HCT116 (cell line): ENCODE data around the gene EHD3. TPM values are rescaled to one million over a fixed set of nuclear protein-coding genes. Genes with fewer than 3 reads are reported as not detected.

Experiments used
- ATAC-seq: fragments of 200-7000 bp; cut with Tn5 transposase; 2 replicates; pipeline ENCODE4 v1.9.1; 2020; ENCODE audit warnings: mild to moderate bottlenecking, moderate library complexity
- BruUV-seq: library from RNA; stranded (reverse); fragments of 400-500 nt; replicated peaks from 2 replicates; lab custom pipeline; 2021; lab: Mats Ljungman, UMichigan
- CTCF ChIA-PET: fragments of 300-600 bp; sonication (Branson Sonifier 250); formaldehyde crosslinking; loops from one replicate; lab custom pipeline; 2021; ENCODE audit warnings: antibody characterized with exemption; lab: Charles Lee
- POLR2A ChIA-PET: fragments of 300-600, 350-600 bp; sonication (Branson Sonifier 250); formaldehyde crosslinking; loops from one replicate; lab custom pipeline; 2021; ENCODE audit warnings: antibody characterized with exemption; lab: Charles Lee
- RAD21 ChIA-PET, 2 experiments: fragments of 300-600 bp; sonication (Branson Sonifier 250); formaldehyde crosslinking; loops; one replicate each; lab custom pipeline; 2023; ENCODE audit warnings: low total read pairs in 2 of 2; ENCODE audit not compliant: uncharacterized antibody in 2 of 2, unreplicated experiment in 2 of 2, low non-redundant PET in 1 of 2; lab: Charles Lee
- DNase-seq: peaks from one replicate; pipeline ENCODE4 v3.0.0-alpha.2; 2010; ENCODE audit warnings: low read depth, low spot score
- H2AFZ ChIP-seq: fragments of 200-600 bp; shearing (Covaris generic), sonication (generic); 2 replicates; pipeline ENCODE4 v1.6.1; 2017; ENCODE audit warnings: low read depth, mixed run types, mixed read lengths, antibody characterized with exemption, low read length; ENCODE audit not compliant: poor library complexity, severe bottlenecking
- H3K27ac ChIP-seq: 2 replicates; pipeline ENCODE4 v1.5.1; 2012; ENCODE audit warnings: low read depth, low read length
- H3K27me3 ChIP-seq: fragments of 200-600 bp; sonication (generic); 2 replicates; pipeline ENCODE4 v1.6.1; 2016; ENCODE audit warnings: mixed run types, low read length, mixed read lengths; ENCODE audit not compliant: insufficient read depth
- H3K36me3 ChIP-seq, 2 experiments: fragments of 200-500 bp in 1 of 2; fragments of 200-600 bp in 1 of 2; sonication (Bioruptor generic) in 1 of 2; sonication (generic) in 1 of 2; 2 replicates each; pipeline versions ENCODE4 v1.5.1 to v1.6.1; 2014 to 2016; ENCODE audit warnings: low read length in 2 of 2, inconsistent platforms in 1 of 2, mixed read lengths in 1 of 2, mixed run types in 1 of 2; ENCODE audit not compliant: insufficient read depth in 2 of 2, control insufficient read depth in 1 of 2
- H3K4me1 ChIP-seq, 2 experiments: fragments of 200-600 bp in 1 of 2; sonication (generic) in 1 of 2; 2 replicates each; pipeline versions ENCODE4 v1.5.1 to v1.6.1; 2012 to 2017; ENCODE audit warnings: low read length in 2 of 2, inconsistent platforms in 1 of 2, mild to moderate bottlenecking in 1 of 2, mixed read lengths in 1 of 2, mixed run types in 1 of 2, moderate library complexity in 1 of 2; ENCODE audit not compliant: insufficient read depth in 2 of 2, control insufficient read depth in 1 of 2
- H3K4me2 ChIP-seq: fragments of 200-600 bp; sonication (generic); 2 replicates; pipeline ENCODE4 v1.6.1; 2017; ENCODE audit warnings: mixed run types, low read length, mixed read lengths
- H3K4me3 ChIP-seq, 2 experiments: fragments of 200-600 bp in 1 of 2; sonication (generic) in 1 of 2; replicated peaks in 1 of 2; 2 replicates each; pipeline ENCODE4 v1.5.1; 2011 to 2016; ENCODE audit warnings: low read length in 2 of 2, control low read depth in 1 of 2, low read depth in 1 of 2, mild to moderate bottlenecking in 1 of 2, mixed read lengths in 1 of 2, mixed run types in 1 of 2
- H3K79me2 ChIP-seq: fragments of 200-600 bp; sonication (generic); 2 replicates; pipeline ENCODE4 v1.6.1; 2017; ENCODE audit warnings: mild to moderate bottlenecking, mixed run types, low read length, moderate library complexity, mixed read lengths; ENCODE audit not compliant: insufficient read depth
- H3K9ac ChIP-seq: fragments of 200-600 bp; sonication (generic); 2 replicates; pipeline ENCODE4 v1.6.1; 2016; ENCODE audit warnings: low read length, mixed read lengths
- H3K9me2 ChIP-seq: fragments of 200-600 bp; sonication (generic), shearing (Covaris generic); 2 replicates; pipeline ENCODE4 v1.6.1; 2017; ENCODE audit warnings: mixed run types, mild to moderate bottlenecking, moderate library complexity; ENCODE audit not compliant: insufficient read depth
- H3K9me3 ChIP-seq, 2 experiments: fragments of 200-500 bp in 1 of 2; fragments of 200-600 bp in 1 of 2; sonication (Bioruptor generic) in 1 of 2; sonication (generic) in 1 of 2; 2 replicates each; pipeline ENCODE4 v1.6.1; 2014 to 2017; ENCODE audit warnings: low read length in 2 of 2, mixed read lengths in 2 of 2, inconsistent platforms in 1 of 2, low read depth in 1 of 2, mild to moderate bottlenecking in 1 of 2, mixed run types in 1 of 2, moderate library complexity in 1 of 2; ENCODE audit not compliant: control insufficient read depth in 1 of 2, insufficient read depth in 1 of 2
- H4K20me1 ChIP-seq: fragments of 200-600 bp; sonication (generic), shearing (Covaris generic); 2 replicates; pipeline ENCODE4 v1.6.1; 2017; ENCODE audit warnings: mixed run types, mild to moderate bottlenecking, moderate library complexity; ENCODE audit not compliant: insufficient read depth
- CEBPB ChIP-seq: IDR thresholded peaks from 2 replicates; pipeline ENCODE4 v1.6.1; 2012; ENCODE audit warnings: low read depth
- EZH2phosphoT487 ChIP-seq: fragments of 200-600 bp; IDR thresholded peaks from 2 replicates; pipeline ENCODE4 v1.6.1; 2018; ENCODE audit warnings: antibody characterized with exemption, borderline replicate concordance
- JUND ChIP-seq: IDR thresholded peaks from 2 replicates; pipeline ENCODE4 v1.6.1; 2012
- POLR2A ChIP-seq: IDR thresholded peaks from 2 replicates; pipeline ENCODE4 v1.7.0; 2011; ENCODE audit warnings: borderline replicate concordance; ENCODE audit not compliant: insufficient read depth, insufficient read length; ENCODE audit errors: extremely low read depth
- POLR2AphosphoS5 ChIP-seq: IDR thresholded peaks from 2 replicates; pipeline ENCODE4 v1.6.1; 2011; ENCODE audit warnings: mild to moderate bottlenecking, low read depth, low read length, moderate library complexity
- RAD21 ChIP-seq: IDR thresholded peaks from 2 replicates; pipeline ENCODE4 v1.6.1; 2012; ENCODE audit warnings: low read depth, mild to moderate bottlenecking
- SIN3A ChIP-seq: IDR thresholded peaks from 2 replicates; pipeline ENCODE4 v1.6.1; 2012; ENCODE audit warnings: low read depth
- SP1 ChIP-seq: IDR thresholded peaks from 2 replicates; pipeline ENCODE4 v1.6.1; 2012; ENCODE audit warnings: low read depth
- TCF7L2 ChIP-seq: IDR thresholded peaks from 2 replicates; pipeline ENCODE4 v1.7.0; 2011; ENCODE audit warnings: borderline replicate concordance, inconsistent platforms; ENCODE audit not compliant: insufficient read depth, insufficient read length; ENCODE audit errors: extremely low read depth
- ZFX ChIP-seq: fragments of 450-650 bp; IDR thresholded peaks from 2 replicates; pipeline ENCODE4 v1.6.1; 2017
- ZNF274 ChIP-seq: fragments of 200-500 bp; sonication (Bioruptor generic); IDR thresholded peaks from 2 replicates; pipeline ENCODE4 v1.6.1; 2014; ENCODE audit warnings: mild to moderate bottlenecking, low read depth, low read length, inconsistent platforms
- intact Hi-C: fragments of 100-400 bp; cut with micrococcal nuclease; formaldehyde crosslinking; loops from 2 replicates; pipeline ENCODE4 v1.10.0; 2022
- total RNA-seq: library from RNA; stranded (reverse); gene quantifications from one replicate; pipeline ENCODE4 v1.2.1, GENCODE V29; 2021; ENCODE audit not compliant: unreplicated experiment
- TF ChIP-seq, protein P1 (sequence below): IDR thresholded peaks from 2 replicates; pipeline ENCODE4 v1.6.1; 2012; ENCODE audit warnings: low read depth
- TF ChIP-seq, protein P2 (sequence below): IDR thresholded peaks from 2 replicates; pipeline ENCODE4 v1.6.1; 2012
- TF ChIP-seq, protein P3 (sequence below): IDR thresholded peaks from 2 replicates; pipeline ENCODE4 v1.6.1; 2012

Gene EHD3
- total RNA-seq, 1 experiment from 2014 or later, result not detected

DNA sequence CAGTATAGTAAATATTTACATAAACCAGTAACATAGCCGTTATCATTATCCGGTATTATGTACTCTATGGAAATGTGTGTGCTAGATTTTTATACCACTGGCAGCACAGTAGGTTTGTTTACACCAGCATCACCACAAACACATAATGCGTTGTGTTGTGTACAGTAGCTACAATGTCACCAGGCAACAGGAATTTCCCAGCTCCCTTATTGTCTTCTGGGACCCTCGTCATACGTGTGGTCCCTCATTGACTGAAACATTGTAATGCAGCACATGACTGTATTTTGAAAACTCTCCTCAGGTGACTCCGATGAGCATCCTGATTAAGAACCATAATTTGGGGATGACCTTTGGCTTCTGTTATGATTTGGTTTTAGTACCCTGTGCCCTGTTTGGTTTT is 31.3 kb downstream of the EHD3 start (continued):
- TF ChIP-seq POLR2AphosphoS5 (no peak), CEBPB (no peak), SP1 (no peak), EZH2phosphoT487 (no peak), JUND (no peak)

DNA sequence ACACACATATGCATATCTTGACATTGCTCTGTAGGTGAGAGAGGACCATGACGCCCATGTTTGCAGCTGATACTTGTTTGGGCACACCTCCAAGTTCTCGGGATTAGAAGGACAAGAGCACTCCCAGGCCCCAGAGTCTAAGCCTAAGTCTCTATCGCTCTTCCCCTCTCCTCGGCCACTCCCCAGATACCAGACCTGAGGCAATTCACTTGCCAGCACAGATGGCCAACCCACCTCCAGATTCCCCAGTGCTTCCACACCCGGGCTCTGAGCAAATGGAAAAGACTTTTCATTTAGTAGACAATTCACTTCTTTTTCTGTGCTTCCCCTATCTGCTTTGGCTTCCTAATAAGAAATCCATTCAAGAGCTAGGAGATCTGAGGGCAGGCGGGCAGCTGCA is 32.9 kb downstream of the EHD3 start:
- Histone ChIP-seq H3K9me3 (no peaks in the 10 kb centered on the region), H3K36me3 (no peaks in the 10 kb centered on the region), H3K4me3 (no peak overlapping the region), H3K9ac (no peak overlapping the region), H3K27me3 (no peaks in the 10 kb centered on the region), H3K9me2 (no peaks in the 10 kb centered on the region), H4K20me1 (no peaks in the 10 kb centered on the region), H3K4me1 (no peaks in the 10 kb centered on the region), H2AFZ (no peak overlapping the region), H3K27ac (no peak overlapping the region), H3K79me2 (no peaks in the 10 kb centered on the region), H3K4me2 (no peak overlapping the region)
- CTCF ChIA-PET, result no interaction called here
- RAD21 ChIA-PET, result no interaction called here
- TF ChIP-seq ZFX (no peak), ZNF274 (no peak), SIN3A (no peak)
- intact Hi-C loops, result no loop called here
- POLR2A ChIA-PET, result no interaction called here
- no peak for DNase-seq
- no TSS peak for BruUV-seq
- ATAC-seq, result no peak

DNA sequence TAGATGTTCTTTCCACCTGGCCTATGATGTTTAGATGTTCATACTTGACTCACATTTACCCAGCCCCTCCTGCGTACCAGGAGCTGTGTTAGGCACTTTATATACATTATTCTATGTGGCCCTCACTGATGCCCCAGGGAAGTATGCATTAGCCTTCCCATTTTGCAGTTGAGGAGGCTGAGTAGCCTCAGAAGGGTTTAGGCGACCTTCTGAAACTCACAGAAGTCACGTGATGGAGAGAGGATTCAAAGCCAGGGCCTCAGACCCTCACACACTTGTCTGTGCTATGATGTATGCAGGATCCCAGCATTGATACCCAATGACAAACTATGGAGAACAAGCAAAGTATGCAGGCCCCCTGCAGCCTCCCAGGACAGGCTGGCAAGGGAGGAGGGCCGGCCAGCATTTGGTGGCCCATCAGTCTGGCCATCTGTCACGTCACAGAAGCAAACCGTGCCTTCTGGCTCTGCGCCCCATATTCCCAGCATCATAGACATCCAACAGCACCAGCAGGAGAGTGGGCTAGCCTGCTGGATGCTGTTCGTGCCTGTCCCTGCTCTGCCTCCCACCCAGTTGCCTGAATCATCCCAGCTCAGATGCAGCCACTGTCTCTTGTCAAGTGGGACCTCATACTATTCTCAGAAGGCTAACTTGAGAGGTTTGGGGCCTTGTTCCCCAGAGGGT is 33.6 kb downstream of the EHD3 start:
- intact Hi-C loops, result no loop called here
- no peaks in the 10 kb centered on the region for H3K9me2 ChIP-seq
- no peak overlapping the region for H2AFZ ChIP-seq
- H3K4me2 ChIP-seq, result no peak overlapping the region
- no peaks in the 10 kb centered on the region for H3K9me3 ChIP-seq
- no peak overlapping the region for H3K9ac ChIP-seq
- ATAC-seq, result no peak
- H3K36me3 ChIP-seq, result no peaks in the 10 kb centered on the region
- H4K20me1 ChIP-seq, result no peaks in the 10 kb centered on the region
- ChIA-PET RAD21 (no interaction called here), POLR2A (no interaction called here), CTCF (no interaction called here)
- no peak overlapping the region for H3K4me3 ChIP-seq
- peaks cover under 1% of the 10 kb centered on the region; the same call in 1 of the 2 replicates for H3K27me3 ChIP-seq
- no peak for DNase-seq
- no peak overlapping the region for H3K27ac ChIP-seq
- H3K4me1 ChIP-seq, result no peaks in the 10 kb centered on the region
- no TSS peak for BruUV-seq
- no peaks in the 10 kb centered on the region for H3K79me2 ChIP-seq
- TF ChIP-seq, protein P1, sequence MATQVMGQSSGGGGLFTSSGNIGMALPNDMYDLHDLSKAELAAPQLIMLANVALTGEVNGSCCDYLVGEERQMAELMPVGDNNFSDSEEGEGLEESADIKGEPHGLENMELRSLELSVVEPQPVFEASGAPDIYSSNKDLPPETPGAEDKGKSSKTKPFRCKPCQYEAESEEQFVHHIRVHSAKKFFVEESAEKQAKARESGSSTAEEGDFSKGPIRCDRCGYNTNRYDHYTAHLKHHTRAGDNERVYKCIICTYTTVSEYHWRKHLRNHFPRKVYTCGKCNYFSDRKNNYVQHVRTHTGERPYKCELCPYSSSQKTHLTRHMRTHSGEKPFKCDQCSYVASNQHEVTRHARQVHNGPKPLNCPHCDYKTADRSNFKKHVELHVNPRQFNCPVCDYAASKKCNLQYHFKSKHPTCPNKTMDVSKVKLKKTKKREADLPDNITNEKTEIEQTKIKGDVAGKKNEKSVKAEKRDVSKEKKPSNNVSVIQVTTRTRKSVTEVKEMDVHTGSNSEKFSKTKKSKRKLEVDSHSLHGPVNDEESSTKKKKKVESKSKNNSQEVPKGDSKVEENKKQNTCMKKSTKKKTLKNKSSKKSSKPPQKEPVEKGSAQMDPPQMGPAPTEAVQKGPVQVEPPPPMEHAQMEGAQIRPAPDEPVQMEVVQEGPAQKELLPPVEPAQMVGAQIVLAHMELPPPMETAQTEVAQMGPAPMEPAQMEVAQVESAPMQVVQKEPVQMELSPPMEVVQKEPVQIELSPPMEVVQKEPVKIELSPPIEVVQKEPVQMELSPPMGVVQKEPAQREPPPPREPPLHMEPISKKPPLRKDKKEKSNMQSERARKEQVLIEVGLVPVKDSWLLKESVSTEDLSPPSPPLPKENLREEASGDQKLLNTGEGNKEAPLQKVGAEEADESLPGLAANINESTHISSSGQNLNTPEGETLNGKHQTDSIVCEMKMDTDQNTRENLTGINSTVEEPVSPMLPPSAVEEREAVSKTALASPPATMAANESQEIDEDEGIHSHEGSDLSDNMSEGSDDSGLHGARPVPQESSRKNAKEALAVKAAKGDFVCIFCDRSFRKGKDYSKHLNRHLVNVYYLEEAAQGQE, result no peak
- TF ChIP-seq ZFX, result no peak
- no peak for TF ChIP-seq POLR2A
- TF ChIP-seq, protein P2, sequence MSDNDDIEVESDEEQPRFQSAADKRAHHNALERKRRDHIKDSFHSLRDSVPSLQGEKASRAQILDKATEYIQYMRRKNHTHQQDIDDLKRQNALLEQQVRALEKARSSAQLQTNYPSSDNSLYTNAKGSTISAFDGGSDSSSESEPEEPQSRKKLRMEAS, result no peak
- TF ChIP-seq ZNF274, result no peak
- no peak for TF ChIP-seq RAD21
- TF ChIP-seq, protein P3, sequence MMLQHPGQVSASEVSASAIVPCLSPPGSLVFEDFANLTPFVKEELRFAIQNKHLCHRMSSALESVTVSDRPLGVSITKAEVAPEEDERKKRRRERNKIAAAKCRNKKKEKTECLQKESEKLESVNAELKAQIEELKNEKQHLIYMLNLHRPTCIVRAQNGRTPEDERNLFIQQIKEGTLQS, result no peak
- TF ChIP-seq SP1, result no peak
- TF ChIP-seq TCF7L2, result no peak
